Limb (tissue), 2 donors: ENCODE data around the gene GXYLT2.

ENCODE experiments used
- DNase-seq, 2 donors: peaks; one replicate each; pipeline ENCODE4 v3.0.0-alpha.2; 2016; ENCODE audit errors: extremely low spot score in 2 of 2

Gene GXYLT2

GRCh38 chr3:72887705-72888545 lies at the start of gene GXYLT2:
Gene GXYLT2 (plus strand): TSS chr3:72888046. CDS start chr3:72888234, 188 bp downstream.
- DNase-seq = peak; percentile 86

GRCh38 chr3:72839057-72839456 lies 48.8 kb upstream of the GXYLT2 start:
- DNase-seq = no peak

GRCh38 chr3:72844436-72844993 lies 43.3 kb upstream of the GXYLT2 start:
- no peak for DNase-seq

- DNase-seq = no peak
These were observed 41.7 kb upstream of the GXYLT2 start for GRCh38 chr3:72846166-72846565.

GRCh38 chr3:72847282-72847681 lies 40.6 kb upstream of the GXYLT2 start:
- no peak for DNase-seq

GRCh38 chr3:72847751-72848702 lies 39.8 kb upstream of the GXYLT2 start, which contains the start of gene SHQ1:
Gene SHQ1 (minus strand): TSS chr3:72848445. CDS start chr3:72848340, 105 bp downstream.
- DNase-seq = peak; percentile 96

GRCh38 chr3:72848703-72849081 lies 39.2 kb upstream of the GXYLT2 start:
- DNase-seq = no peak

GRCh38 chr3:72855001-72855400 lies 32.8 kb upstream of the GXYLT2 start:
- no peak for DNase-seq

- DNase-seq = no peak
These were observed 27.8 kb upstream of the GXYLT2 start for GRCh38 chr3:72860053-72860452.

GRCh38 chr3:72860846-72861245 lies 27.0 kb upstream of the GXYLT2 start:
- no peak for DNase-seq

- DNase-seq = no peak
These were observed 25.3 kb upstream of the GXYLT2 start for GRCh38 chr3:72862314-72863090.

GRCh38 chr3:72872183-72872582 lies 15.7 kb upstream of the GXYLT2 start:
- no peak for DNase-seq

GRCh38 chr3:72887343-72887704 lies 522 bp upstream of the GXYLT2 start:
- DNase-seq = no peak

GRCh38 chr3:72888546-72889309 lies 882 bp downstream of the GXYLT2 start:
- peak in 1 of 2 donors; percentile 30 for DNase-seq

GRCh38 chr3:72889310-72890165 lies 1.7 kb downstream of the GXYLT2 start:
- DNase-seq = no peak

GRCh38 chr3:72890166-72890925 lies 2.5 kb downstream of the GXYLT2 start:
- DNase-seq = no peak

GRCh38 chr3:72891053-72891855 lies 3.4 kb downstream of the GXYLT2 start:
- peak; percentile 71 to 91 for DNase-seq
